SH-SY5Y (cell line): ENCODE data around the gene ITPR2.

Source experiments
- GATA2 ChIP-seq: IDR thresholded peaks from 2 replicates; pipeline ENCODE4 v1.6.1; 2011; ENCODE audit warnings: mild to moderate bottlenecking, low read depth, low read length
- GATA3 ChIP-seq: IDR thresholded peaks from 2 replicates; pipeline ENCODE4 v1.6.1; 2011; ENCODE audit warnings: low read depth, mild to moderate bottlenecking, low read length, moderate library complexity

ITPR2 gene

GRCh38 chr12:26832822-26833742 is at the start of gene ITPR2:
ITPR2 (minus strand) TSS chr12:26833194; CDS start chr12:26832781, 413 bp downstream.
- no peak for TF ChIP-seq GATA3
- no peak for TF ChIP-seq GATA2

DNA sequence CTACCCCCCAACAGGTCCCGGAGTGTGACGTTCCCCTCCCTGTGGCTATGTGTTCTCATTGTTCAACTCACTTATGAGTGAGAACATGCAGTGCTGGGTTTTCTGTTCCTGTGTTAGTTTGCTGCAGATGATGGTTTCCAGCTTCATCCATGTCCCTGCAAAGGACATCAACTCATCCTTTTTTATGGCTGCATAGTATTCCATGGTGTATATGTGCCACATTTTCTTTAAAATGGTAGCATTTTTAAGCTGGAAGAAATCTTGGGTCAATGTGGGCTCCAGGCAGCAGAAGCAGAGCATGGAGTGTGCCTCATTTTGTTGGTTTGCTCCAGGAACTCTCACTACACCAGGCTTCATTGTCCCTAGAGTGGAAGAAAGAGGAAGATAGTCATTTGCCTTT is 47.6 kb upstream of the ITPR2 start:
- TF ChIP-seq GATA2: no peak
- TF ChIP-seq GATA3: no peak

DNA sequence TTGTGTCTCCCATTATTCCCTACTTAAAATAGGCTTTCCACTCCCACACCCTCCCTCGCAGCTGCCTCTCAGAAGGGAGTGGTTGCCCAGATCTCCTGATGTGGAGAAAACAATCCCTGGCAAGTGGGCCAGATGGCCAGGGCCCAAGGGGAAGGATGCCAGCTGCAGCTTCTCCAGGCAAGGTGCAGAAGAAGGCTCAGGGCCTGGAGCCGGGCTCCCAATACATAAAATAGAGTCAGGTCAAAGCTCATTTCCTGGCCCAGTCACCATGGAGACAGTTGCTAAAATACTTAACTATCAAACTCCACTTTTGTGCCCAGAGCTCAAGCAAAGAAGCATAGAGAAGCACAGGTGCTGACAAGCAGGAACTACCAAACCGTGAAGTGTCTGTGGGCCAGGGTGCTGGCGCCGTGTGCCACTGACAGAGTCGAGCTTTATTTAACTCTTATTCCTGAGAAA is 45.7 kb upstream of the ITPR2 start:
- TF ChIP-seq GATA3 (no peak), GATA2 (no peak)

- TF ChIP-seq GATA2: no peak
- TF ChIP-seq GATA3: no peak
These were observed 41.7 kb upstream of the ITPR2 start for GRCh38 chr12:26874501-26875296.

- TF ChIP-seq GATA3: no peak
- TF ChIP-seq GATA2: no peak
These were observed 39.6 kb upstream of the ITPR2 start for GRCh38 chr12:26872625-26873024.

DNA sequence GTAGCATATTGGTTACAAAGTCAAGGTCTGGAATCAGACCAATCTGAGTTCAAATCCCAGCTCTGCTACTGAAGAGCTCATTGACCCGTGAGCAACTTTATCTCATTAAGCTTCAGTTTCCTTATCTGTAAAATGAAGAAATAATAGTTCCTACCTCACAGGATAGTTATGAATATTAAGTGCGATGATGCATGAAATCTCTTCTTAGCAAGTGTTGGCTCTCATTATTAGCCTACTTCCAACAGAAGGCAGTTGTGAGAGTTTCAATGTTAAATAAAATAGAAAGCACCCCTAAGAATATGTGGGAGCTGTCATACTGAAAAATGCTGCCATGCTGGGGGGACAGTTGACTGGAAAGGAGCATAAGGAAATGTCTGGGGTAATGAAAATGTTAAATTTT is 39.0 kb upstream of the ITPR2 start:
- no peak for TF ChIP-seq GATA3
- TF ChIP-seq GATA2: no peak

GRCh38 chr12:26870491-26871419 is 37.8 kb upstream of the ITPR2 start:
- peak; percentile 93 for TF ChIP-seq GATA2
- TF ChIP-seq GATA3: peak; percentile 83

DNA sequence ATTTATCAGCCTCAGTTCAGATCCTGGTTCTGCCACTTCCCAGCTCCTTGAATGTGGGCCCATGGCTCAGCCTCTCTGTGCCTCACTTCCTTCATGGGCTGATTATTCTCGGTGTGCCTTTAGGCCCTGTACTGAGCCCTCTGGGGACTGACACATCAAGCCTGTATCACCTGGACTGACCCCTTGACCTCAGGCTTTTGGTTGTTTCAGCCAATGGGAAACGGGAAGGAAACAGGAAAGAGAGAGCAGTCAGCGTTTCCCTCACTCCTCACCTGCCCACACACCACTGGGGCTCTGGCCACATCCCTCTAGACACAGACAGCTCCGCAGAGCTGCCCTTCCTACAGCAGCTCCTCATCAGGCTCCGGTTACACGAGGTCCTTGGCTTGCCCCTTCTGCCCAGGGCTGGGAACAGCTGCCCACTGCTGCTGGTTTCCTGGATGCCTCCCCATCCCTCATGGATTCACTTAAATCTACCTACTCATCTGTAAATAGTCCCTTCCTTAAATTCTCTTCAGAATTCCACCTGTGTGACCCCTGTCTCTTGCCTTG is 37.0 kb upstream of the ITPR2 start:
- TF ChIP-seq GATA3: no peak
- TF ChIP-seq GATA2: no peak

DNA sequence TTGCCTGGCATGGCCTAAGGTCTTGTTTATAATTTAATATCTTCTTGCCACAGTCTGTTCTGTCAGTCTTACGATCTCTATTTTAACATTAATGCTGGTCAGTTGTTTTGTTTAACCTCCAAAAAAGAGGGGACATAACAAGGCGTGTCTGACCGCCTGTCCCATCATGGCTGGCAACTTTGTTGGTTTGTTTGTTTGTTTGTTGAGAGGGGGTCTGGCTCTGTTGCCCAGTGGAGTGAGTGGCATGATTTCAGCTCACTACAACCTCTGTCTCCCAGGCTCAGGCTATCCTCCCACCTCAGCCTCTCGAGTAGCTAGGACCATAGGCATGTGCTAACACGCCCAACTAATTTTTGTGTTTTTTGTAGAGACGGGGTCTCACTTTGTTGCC is 36.1 kb upstream of the ITPR2 start:
- TF ChIP-seq GATA3: no peak
- no peak for TF ChIP-seq GATA2

GRCh38 chr12:26868447-26869103 is 35.6 kb upstream of the ITPR2 start:
- TF ChIP-seq GATA2 (peak; percentile 54), GATA3 (no peak)

GRCh38 chr12:26867080-26867479 is 34.1 kb upstream of the ITPR2 start:
- TF ChIP-seq GATA2 (no peak), GATA3 (no peak)

- TF ChIP-seq GATA3 (no peak), GATA2 (no peak; the same call in 1 of the 2 replicates)
These were observed 30.5 kb upstream of the ITPR2 start for GRCh38 chr12:26863515-26863914.

- TF ChIP-seq GATA2: no peak
- no peak for TF ChIP-seq GATA3
These were observed 28.7 kb upstream of the ITPR2 start for GRCh38 chr12:26861690-26862089.
